ENCODE results near the gene MUC5B. TPM values are rescaled to one million over a fixed set of nuclear protein-coding genes. Genes with fewer than 3 reads are reported as not detected.

The MUC5B gene
- total RNA-seq, 3 donors from 2014 or later = 2.0 to 6.9 TPM; not detected in 1

DNA sequence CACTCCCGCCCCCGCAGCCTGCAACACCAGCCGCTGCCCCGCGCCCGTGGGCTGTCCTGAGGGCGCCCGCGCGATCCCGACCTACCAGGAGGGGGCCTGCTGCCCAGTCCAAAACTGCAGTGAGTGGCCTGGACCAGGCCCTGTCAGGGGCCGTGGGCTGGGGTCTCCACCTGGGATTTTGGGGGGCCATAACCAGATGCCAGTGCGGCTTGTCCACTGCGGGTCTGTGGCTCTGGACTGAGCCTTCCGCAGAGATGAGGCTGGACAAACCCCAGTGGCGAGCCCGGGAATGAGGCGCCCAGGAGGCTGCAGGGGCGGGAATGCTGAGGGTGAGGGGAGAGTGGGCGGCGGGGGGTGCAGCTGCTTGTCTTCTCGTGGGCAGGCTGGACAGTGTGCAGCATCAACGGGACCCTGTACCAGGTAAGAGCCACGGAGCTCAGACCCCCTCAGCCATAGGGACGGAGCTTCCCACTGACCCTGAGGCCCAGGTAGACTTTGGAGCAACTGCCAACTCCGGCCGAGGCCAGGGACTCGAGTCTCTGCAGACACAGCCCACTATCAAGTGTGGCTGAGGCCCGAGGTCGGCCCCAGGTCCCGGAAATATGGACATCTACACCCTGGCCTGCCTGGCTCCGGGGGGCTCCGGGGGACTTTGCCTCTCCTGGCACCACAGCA lies 24.8 kb upstream of the MUC5B start:
- H3K4me1 ChIP-seq = no peaks in the 10 kb centered on the region
- DNase-seq (ENCODE audit: low spot score in 2 of 2) = peak in 1 of 2 donors; percentile 45

DNA sequence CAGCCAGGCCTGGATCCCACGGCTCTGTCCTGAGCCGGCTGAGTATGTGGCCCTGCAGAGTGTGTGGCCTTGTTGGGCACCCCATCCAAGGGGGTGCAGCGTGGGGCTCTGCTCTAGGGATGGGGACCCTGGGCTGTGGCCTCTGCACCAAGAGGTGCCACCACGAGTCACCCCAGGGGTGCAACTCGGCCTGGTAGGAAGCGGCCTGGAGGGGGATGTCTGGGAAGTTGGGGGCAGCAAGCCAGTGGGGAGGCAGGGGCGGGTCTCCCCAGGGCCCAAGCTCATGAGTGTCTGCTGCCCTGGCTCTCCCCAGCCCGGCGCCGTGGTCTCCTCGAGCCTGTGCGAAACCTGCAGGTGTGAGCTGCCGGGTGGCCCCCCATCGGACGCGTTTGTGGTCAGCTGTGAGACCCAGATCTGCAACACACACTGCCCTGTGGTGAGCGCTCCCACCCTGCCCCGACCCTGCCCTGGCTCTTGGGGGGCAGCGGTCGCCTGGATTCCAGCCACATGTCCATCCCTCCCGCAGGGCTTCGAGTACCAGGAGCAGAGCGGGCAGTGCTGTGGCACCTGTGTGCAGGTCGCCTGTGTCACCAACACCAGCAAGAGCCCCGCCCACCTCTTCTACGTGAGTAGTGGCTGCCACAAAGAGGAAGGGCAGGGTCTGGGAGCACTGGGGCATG lies 24.2 kb upstream of the MUC5B start:
- Histone ChIP-seq H3K4me1 (no peaks in the 10 kb centered on the region), H3K27me3 (peaks cover 13 to 81% of the 10 kb centered on the region in 2 donors), H3K27ac (no peak overlapping the region), H3K36me3 (no peaks in the 10 kb centered on the region), H3K9me3 (peaks cover 0 to 4% of the 10 kb centered on the region in 2 donors), H3K4me3 (no peak overlapping the region)
- DNase-seq (ENCODE audit: low spot score in 2 of 2) = peak in 1 of 2 donors; percentile 44
- no peak for TF ChIP-seq POLR2AphosphoS5 (IDR thresholded peaks at IDR 0.05)
- intact Hi-C loops (cut with DNase I; ENCODE audit: low total_unique reads) = no loop called here

More for the DNA sequence above, 24.8 kb upstream of the MUC5B start:
- Histone ChIP-seq H3K4me3 (no peak overlapping the region), H3K27ac (no peak overlapping the region), H3K9me3 (peaks cover 0 to 4% of the 10 kb centered on the region in 2 donors), H3K27me3 (peaks cover 13 to 81% of the 10 kb centered on the region in 2 donors), H3K36me3 (no peaks in the 10 kb centered on the region)
- intact Hi-C loops (cut with DNase I; ENCODE audit: low total_unique reads) = no loop called here
- TF ChIP-seq CTCF (IDR thresholded peaks at IDR 0.05) (no peak), POLR2AphosphoS5 (IDR thresholded peaks at IDR 0.05) (no peak), POLR2A (IDR thresholded peaks at IDR 0.05) (no peak)

GRCh38 chr11:1199241-1199750 lies 23.6 kb upstream of the MUC5B start:
- Histone ChIP-seq H3K9me3 (peaks cover 0 to under 1% of the 10 kb centered on the region in 2 donors), H3K4me1 (no peaks in the 10 kb centered on the region), H3K27me3 (peaks cover 13 to 85% of the 10 kb centered on the region in 2 donors), H3K27ac (no peak overlapping the region), H3K4me3 (no peak overlapping the region), H3K36me3 (no peaks in the 10 kb centered on the region)
- intact Hi-C loops (cut with DNase I; ENCODE audit: low total_unique reads) = no loop called here
- peak in 1 of 2 donors; percentile 41 for DNase-seq (ENCODE audit: low spot score in 2 of 2)
- no peak for TF ChIP-seq CTCF (IDR thresholded peaks at IDR 0.05)
- no peak for TF ChIP-seq POLR2A (IDR thresholded peaks at IDR 0.05)
- TF ChIP-seq POLR2AphosphoS5 (IDR thresholded peaks at IDR 0.05) = no peak

DNA sequence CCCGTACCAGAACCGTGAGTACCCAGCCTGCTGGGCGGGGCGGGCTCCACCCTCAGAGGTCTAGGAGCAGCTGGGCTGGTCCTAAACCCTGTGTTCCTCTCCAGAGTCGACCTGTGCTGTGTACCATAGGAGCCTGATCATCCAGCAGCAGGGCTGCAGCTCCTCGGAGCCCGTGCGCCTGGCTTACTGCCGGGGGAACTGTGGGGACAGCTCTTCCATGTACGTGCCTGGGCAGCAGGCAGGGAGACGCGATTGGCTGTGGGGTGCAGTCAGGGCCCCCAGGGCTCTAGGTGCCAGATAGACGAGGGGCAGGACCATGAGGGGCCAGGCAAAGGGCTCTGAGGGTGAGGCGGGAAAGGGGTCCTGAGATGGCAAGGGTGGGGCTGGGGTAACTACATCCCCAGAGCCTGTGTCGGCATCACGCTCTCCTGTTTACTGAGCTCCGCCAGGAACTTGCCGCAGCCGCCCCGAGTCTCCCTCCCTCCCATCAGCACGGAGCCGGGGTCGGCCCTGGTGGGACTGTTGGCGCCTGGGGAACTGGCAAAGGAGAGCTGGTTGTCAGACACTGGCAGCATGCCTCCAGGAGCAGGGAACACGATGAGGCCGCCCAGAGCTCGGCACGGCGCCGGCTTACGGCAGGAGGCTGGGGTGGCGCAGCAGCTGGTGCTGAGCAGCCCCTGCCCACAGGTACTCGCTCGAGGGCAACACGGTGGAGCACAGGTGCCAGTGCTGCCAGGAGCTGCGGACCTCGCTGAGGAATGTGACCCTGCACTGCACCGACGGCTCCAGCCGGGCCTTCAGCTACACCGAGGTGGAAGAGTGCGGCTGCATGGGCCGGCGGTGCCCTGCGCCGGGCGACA lies 22.9 kb upstream of the MUC5B start:
- Histone ChIP-seq H3K27ac (no peak overlapping the region), H3K36me3 (no peaks in the 10 kb centered on the region), H3K4me1 (no peaks in the 10 kb centered on the region), H3K27me3 (peaks cover 13 to 87% of the 10 kb centered on the region in 2 donors), H3K9me3 (no peaks in the 10 kb centered on the region), H3K4me3 (peak overlapping the region in 1 of 3 donors; percentile 35)
- TF ChIP-seq POLR2A (IDR thresholded peaks at IDR 0.05) (no peak), POLR2AphosphoS5 (IDR thresholded peaks at IDR 0.05) (no peak), CTCF (IDR thresholded peaks at IDR 0.05) (no peak)
- peak in 1 of 2 donors; percentile 51 for DNase-seq (ENCODE audit: low spot score in 2 of 2)
- intact Hi-C loops (cut with DNase I; ENCODE audit: low total_unique reads) = loop anchor here (10.0 kb wide), 1 partner anchor 315 kb away; no protein-coding TSS in a partner anchor

GRCh38 chr11:1200611-1201191 lies 22.2 kb upstream of the MUC5B start:
- Histone ChIP-seq H3K27me3 (peaks cover 13 to 81% of the 10 kb centered on the region in 2 donors), H3K27ac (no peak overlapping the region), H3K36me3 (no peaks in the 10 kb centered on the region), H3K9me3 (no peaks in the 10 kb centered on the region), H3K4me1 (no peaks in the 10 kb centered on the region), H3K4me3 (peak overlapping the region in 1 of 3 donors; percentile 35)
- intact Hi-C loops (cut with DNase I; ENCODE audit: low total_unique reads) = loop anchor here (10.0 kb wide), 1 partner anchor 314 kb away; no protein-coding TSS in a partner anchor
- peak in 1 of 2 donors; percentile 49 for DNase-seq (ENCODE audit: low spot score in 2 of 2)
- no peak for TF ChIP-seq POLR2A (IDR thresholded peaks at IDR 0.05)
- TF ChIP-seq CTCF (IDR thresholded peaks at IDR 0.05) = no peak
- no peak for TF ChIP-seq POLR2AphosphoS5 (IDR thresholded peaks at IDR 0.05)
